HG03571 (cell line): ENCODE data around the gene HDLBP.
"Not testable (repeated sequence)": the region's sequence is repeated elsewhere in the genome, so short reads cannot be mapped to it uniquely, and the experiment has no call there.

ENCODE experiments used
- ATAC-seq: cut with Tn5 transposase; IDR thresholded peaks from one replicate; pipeline ENCODE4 v1.9.1; 2021; ENCODE audit not compliant: unreplicated experiment

The HDLBP gene

DNA sequence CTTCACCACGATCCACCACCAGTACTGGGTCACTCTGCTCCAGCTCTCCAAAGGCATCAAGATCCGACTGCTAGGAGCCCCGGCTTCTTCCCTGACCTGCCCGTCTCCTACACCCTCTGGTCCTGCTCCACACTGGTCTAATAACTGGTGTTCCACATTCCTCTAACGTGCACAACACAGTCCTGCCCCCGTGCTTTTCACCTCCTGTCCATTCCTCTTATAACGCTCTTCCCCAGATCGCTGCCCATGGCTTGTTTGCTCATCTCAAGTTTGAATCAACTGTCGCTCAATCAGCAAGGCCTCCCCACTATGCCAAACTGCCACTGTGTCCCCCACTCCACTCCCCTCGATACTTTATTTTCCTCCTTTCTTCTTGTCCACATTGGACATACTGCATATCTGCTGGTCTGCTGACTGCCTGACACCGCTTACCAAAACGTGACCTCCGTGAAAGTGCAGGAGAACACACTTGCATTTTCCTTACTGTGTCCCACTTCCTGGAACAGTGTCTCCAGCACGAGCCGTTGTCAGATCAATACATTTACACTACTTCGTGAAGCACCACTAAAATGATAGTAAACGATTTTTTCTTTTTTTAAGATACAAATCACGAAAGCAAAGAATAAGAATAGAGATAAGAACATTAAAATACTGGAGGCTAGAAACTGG, 6.5 kb downstream of the HDLBP start:
- ATAC-seq, result no peak

DNA sequence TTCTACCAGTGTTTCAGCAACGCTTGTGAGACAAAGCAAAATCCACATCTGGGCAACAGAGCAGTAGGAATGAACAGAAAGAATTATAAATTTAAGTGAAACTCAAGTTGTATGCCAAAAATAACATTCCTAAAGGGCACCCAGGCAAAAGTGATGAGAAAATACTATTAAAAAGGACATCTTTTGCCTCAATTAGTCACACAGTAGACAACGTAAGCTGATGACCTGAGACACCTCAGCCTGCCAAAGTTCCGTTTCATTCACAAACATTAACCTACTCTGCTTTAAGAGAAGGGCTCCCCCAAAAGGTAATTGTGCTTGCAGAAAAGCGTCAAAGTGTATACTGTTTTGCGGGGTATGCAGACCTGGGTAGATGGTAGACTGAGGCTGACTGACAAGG, 7.2 kb downstream of the HDLBP start:
- no peak for ATAC-seq

- ATAC-seq, result no peak
These were observed 8.4 kb downstream of the HDLBP start for GRCh38 chr2:241307055-241307454.

DNA sequence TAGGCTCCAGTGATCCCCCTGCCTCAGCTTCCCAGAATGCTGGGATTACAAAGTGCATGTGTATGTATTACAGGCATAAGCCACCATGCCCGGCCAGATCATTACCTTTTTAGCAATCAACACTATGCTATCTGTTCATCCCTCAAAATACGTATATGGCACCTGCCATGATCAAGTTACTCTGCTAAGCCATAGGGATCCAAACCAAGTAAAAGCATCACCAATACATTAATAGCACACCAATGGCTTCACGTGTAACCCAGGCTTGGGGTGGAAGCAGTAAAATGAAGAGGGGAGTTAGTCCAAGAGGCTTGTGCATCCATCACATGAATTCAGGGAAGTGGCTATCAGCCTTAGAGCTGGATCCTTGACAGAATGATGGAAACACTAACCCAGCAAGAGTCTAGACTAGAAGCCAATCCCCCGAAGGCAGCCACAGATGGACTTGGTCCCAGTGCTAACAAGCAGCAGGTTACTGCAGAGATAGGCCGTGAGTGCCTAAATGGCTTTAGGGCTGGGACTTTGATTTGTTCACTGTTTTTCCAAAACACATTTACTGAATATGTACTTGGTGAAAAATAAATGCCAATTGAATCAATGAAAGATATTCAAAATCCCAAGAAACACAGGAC, 11.3 kb downstream of the HDLBP start:
- ATAC-seq, result no peak

GRCh38 chr2:241302759-241303651, 12.5 kb downstream of the HDLBP start:
- no peak for ATAC-seq

- ATAC-seq, result no peak
These were observed 13.4 kb downstream of the HDLBP start for GRCh38 chr2:241302083-241302482.

- ATAC-seq, result no peak
These were observed 15.5 kb downstream of the HDLBP start for GRCh38 chr2:241300000-241300399.

DNA sequence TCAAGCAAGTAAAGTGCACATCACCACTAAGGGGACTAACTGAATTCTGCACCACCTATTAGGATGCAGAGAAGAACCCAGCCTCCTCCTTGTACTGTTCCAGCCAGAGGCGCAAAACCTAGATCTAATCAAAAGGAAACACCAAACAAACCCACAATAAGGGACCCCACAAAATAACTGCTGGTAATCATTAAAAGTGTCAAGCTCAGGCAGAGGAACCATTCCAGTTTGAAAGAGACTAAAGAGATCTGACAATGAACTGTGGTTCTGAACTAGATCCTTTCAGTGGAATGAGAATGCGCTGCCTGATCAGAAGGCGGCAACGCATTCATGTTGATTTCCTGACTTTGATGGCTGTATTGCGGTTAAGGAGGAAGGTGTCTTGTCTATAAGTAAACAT, 16.8 kb downstream of the HDLBP start:
- no peak for ATAC-seq

DNA sequence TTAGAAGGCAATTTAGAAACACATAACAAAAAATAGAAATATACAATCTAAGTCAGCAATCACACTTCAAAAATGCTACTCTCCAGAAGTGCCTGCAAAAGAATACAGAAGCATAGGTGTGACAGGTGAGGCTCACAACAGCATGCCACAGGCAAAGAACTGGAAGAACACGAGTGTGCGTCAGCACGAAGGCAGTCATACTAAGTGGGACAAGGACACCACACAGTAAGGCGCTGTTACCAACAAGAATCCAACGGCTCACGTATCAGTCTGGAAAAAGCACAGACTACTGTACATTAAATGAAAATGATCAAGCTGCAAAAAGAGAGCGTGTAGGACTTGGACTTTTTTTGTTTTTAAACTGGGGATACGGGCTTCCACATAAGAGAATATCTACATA, 18.7 kb downstream of the HDLBP start:
- no peak for ATAC-seq

DNA sequence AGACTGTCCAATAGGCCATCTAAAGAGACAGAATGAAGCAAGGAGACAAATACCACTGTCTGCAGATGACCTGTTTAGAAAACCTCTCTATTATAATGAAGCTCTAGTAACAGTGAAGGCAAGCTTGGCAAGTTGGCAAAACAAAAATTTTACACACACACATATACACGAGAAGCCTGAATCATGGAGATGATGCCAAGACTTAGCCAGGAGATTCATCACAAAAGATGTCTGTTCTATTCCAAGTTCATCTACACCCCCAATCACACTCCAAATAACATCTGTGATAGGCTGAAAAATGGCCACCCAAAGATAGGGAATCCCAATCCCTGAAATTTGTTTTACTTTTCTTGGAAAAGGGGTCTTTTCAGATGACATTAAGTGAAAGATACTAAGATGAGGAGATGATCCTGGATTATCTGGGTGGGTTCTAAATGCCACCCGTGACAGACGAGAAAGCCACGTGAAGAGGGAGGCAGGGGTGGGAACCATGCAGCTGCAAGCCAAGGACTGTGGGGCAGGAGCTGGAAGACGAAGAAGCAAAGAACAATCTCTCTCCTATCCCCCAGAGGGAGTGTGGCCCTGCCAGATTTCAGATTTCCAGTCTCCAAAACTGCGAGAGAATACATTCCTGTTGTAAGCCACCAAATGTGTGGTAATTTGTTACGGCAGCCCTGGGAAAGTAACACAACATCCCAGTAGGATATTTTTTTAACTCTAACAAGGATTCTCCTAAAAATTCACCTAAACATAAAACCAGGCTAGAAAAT, 20.0 kb downstream of the HDLBP start:
- ATAC-seq, result no peak

GRCh38 chr2:241293378-241293797, 22.1 kb downstream of the HDLBP start:
- ATAC-seq, result not testable (repeated sequence)

- ATAC-seq, result no peak
These were observed 23.5 kb downstream of the HDLBP start for GRCh38 chr2:241291977-241292376.

GRCh38 chr2:241291153-241291552, 24.3 kb downstream of the HDLBP start:
- no peak for ATAC-seq

DNA sequence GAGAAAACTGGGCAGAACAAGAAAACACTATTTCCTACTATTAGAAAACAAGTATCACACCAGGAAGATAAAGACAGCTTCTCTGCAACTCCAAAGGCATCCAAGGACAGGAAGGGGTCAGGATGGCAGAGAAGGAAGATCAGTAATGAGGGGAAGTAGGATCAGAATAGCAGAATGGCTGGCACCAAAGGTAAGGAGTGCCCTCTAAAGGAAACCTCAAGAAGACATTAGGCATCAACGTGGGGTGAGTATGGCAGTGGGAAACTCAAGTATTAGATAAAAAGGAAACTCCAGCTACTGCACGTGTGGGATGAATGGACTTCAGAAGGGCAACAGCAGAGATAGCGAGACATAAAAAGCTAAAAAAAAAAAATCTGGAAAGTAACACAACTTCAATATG, 25.9 kb downstream of the HDLBP start:
- no peak for ATAC-seq

- ATAC-seq, result no peak
These were observed 26.4 kb downstream of the HDLBP start for GRCh38 chr2:241289053-241289452.

DNA sequence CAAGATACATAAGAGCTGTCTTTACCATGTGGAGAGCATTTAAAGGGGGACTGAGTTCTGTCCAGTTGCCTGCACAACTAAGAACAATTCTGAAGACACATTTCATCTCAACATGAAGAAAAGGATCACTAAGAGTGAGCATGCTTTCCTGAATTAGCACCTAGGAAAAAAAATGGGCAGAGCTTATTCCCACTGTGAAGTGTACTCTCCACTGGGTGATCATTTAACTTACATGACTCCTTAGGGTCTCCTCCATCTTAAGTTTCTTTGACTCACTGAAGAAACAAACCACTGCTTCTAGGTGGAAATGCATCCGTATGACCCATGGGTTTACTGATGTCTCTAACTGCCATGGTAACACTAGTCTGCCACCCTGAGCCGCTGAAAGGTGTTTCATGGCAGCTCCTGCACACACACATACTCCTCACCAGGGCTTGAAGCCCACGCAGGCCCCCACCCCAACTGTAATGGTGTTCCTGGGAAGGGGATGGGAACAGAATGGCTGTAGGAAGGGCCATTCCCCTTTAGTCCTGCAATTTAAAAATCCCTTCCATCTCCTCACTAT, 27.1 kb downstream of the HDLBP start:
- no peak for ATAC-seq

- ATAC-seq, result no peak
These were observed 29.0 kb downstream of the HDLBP start for GRCh38 chr2:241286348-241287090.

DNA sequence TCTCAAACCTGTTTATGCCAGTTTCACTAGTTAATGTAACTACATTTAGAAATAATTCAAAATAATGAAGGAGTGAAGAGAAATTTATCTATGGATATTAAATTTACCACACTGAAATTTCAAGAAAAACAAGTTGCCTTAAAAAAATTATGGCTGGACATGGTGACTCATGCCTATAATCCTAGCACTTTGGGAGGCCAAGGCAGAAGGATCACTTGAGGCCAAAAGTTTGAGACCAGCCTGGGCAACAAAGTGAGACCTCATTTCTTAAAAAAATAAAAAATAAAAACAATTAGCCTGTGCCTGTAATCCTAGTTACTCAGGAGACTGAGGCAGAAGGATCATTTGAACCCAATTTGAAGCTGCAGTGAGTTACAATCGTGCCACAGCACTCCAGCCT, 29.9 kb downstream of the HDLBP start:
- no peak for ATAC-seq

GRCh38 chr2:241282555-241282954, 32.9 kb downstream of the HDLBP start:
- ATAC-seq, result no peak

DNA sequence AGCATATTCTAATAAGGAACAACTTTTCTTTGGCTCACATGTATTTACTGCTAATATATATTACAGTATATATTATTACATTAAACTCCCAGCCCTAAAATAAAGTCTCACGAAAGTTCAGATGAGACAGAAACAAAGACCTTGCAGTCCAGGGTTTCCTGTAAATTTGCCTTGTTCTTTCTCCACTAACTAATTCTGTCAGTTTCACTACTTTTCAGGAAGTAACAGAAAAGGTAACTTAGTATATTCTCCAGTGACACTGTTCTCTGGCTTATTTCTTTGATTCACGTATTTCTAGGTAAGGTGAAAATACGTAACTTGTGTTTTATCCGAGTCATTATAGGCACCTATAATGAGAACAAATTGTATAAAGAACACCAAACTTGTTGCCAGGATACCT, 35.2 kb downstream of the HDLBP start:
- no peak for ATAC-seq
